A673 (cell line): ENCODE measurements around the gene STOX1.

Experiments used
- EZH2 ChIP-seq: fragments of 200-600 bp; sonication (generic); IDR thresholded peaks from 2 replicates; pipeline ENCODE4 v1.6.1; 2017; ENCODE audit warnings: borderline replicate concordance, low read depth, mild to moderate bottlenecking, mixed read lengths, antibody characterized with exemption, low read length; ENCODE audit not compliant: poor library complexity, severe bottlenecking
- TF ChIP-seq, protein P1 (sequence below): fragments of 300-800, 200-600 bp; sonication (generic); conservative IDR thresholded peaks from 2 replicates; pipeline ENCODE4 v1.5.1; 2017; ENCODE audit warnings: low read depth, mild to moderate bottlenecking, antibody characterized with exemption, low read length, moderate library complexity, mixed read lengths

DNA sequence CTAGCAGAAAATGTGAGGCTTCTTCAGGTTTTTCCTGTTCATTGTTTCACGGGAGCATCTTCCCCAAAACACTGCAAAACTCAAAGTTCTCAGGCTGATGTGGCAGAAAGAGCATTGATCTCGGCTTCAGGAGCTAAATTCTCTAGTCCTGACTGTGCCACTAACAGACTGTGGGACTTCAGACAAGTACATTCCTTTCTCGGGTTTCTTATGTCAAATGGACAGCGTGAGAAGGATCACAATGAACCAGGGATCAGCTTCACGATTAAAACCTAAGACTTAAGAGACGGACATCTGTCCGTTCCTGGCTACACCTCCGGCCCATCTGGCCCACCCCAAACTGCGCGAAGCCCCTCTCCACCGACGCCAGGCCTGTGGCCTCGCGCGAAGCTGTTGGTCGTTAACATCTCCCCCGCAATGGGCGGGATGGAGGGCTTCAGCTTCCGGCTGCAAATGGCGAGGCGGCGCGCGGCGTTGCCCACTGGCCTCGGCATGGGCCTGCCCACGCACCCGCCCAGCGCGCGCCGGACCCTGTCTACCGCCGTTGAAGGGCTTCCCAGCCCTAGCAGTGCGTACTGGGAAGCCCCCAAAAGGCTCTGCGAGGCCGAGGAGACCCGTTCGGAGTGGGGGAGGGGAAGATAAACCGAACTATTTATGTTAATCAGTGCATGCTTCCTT is 73.2 kb downstream of the STOX1 start:
- TF ChIP-seq, protein P1, sequence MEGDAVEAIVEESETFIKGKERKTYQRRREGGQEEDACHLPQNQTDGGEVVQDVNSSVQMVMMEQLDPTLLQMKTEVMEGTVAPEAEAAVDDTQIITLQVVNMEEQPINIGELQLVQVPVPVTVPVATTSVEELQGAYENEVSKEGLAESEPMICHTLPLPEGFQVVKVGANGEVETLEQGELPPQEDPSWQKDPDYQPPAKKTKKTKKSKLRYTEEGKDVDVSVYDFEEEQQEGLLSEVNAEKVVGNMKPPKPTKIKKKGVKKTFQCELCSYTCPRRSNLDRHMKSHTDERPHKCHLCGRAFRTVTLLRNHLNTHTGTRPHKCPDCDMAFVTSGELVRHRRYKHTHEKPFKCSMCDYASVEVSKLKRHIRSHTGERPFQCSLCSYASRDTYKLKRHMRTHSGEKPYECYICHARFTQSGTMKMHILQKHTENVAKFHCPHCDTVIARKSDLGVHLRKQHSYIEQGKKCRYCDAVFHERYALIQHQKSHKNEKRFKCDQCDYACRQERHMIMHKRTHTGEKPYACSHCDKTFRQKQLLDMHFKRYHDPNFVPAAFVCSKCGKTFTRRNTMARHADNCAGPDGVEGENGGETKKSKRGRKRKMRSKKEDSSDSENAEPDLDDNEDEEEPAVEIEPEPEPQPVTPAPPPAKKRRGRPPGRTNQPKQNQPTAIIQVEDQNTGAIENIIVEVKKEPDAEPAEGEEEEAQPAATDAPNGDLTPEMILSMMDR: no peak
- no peak for TF ChIP-seq EZH2
